IPS DF 6.9 (cell line): ENCODE results near the gene UBR4.

ENCODE experiments used
- DNase-seq: peaks from one replicate; pipeline ENCODE4 v3.0.0-alpha.2; 2013; ENCODE audit warnings: low read depth, low spot score
- H3K27ac ChIP-seq: one replicate; pipeline ENCODE4 v1.5.1; 2013; ENCODE audit warnings: low read length, control low read depth
- H3K27me3 ChIP-seq: 2 replicates; pipeline ENCODE4 v1.6.1; 2013; ENCODE audit warnings: mild to moderate bottlenecking, low read length; ENCODE audit not compliant: control insufficient read depth, insufficient read depth
- H3K36me3 ChIP-seq: 2 replicates; pipeline ENCODE4 v1.6.1; 2013; ENCODE audit warnings: low read length; ENCODE audit not compliant: control insufficient read depth, insufficient read depth
- H3K4me1 ChIP-seq: 2 replicates; pipeline ENCODE4 v1.6.1; 2013; ENCODE audit warnings: low read length; ENCODE audit not compliant: control insufficient read depth, insufficient read depth
- H3K4me3 ChIP-seq: 2 replicates; pipeline ENCODE4 v1.5.1; 2013; ENCODE audit warnings: mild to moderate bottlenecking, low read length
- H3K9me3 ChIP-seq: 2 replicates; pipeline ENCODE4 v1.6.1; 2013; ENCODE audit warnings: low read length, inconsistent platforms; ENCODE audit not compliant: control insufficient read depth, insufficient read depth
- WGBS: extraction: QIAGEN DNeasy Blood & Tissue Kit; methylation state at CpG from one replicate; pipeline ENCODE4 v1.1.7; 2013; ENCODE audit warnings: mixed read lengths, missing lambda C conversion rate; ENCODE audit not compliant: insufficient read length, insufficient coverage; 5-methylcytosine and 5-hydroxymethylcytosine counted together

UBR4 gene

DNA sequence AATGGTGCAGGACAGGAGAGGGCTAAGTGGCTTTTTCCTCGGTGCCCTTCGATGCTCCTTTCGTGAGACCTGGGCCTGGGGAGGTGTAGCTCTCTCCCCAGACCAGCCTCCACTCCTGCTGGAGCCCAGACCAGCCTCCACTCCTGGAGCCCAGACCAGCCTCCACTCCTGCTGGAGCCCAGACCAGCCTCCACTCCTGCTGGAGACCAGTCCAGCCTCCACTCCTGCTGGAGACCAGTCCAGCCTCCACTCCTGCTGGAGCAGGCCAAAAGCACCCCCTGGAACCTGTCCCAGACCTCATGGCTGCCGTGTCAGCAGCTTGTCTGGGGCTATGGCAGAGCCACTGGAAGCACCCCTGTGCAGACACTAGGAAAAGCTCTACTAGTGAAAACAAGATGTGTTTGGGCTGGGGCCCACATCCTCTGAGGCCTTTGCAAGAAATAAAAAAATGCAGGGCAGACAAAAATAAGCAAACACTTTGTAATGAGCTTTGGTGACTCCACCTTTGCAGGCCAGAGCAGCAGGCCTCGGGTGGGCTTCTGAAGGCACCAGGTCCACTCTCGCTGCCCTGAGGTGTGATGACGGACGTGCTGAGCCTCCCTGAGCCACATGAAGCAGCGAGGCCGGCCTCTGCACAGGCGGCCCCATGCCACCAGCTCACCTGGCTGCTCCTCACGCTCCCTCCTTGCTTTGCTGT lies 137.6 kb downstream of the UBR4 start:
- H3K36me3 ChIP-seq = peaks cover 43% of the 10 kb centered on the region
- H3K4me1 ChIP-seq = 0 out of 2 replicates have a peak, but pooled peaks cover 3% of the 10 kb centered on the region
- WGBS = no CpG with 5 or more reads among the region's 12 CpGs
- no peak overlapping the region for H3K4me3 ChIP-seq
- DNase-seq = no peak
- no peak overlapping the region for H3K27ac ChIP-seq
- H3K9me3 ChIP-seq = no peaks in the 10 kb centered on the region
- H3K27me3 ChIP-seq = no peaks in the 10 kb centered on the region

DNA sequence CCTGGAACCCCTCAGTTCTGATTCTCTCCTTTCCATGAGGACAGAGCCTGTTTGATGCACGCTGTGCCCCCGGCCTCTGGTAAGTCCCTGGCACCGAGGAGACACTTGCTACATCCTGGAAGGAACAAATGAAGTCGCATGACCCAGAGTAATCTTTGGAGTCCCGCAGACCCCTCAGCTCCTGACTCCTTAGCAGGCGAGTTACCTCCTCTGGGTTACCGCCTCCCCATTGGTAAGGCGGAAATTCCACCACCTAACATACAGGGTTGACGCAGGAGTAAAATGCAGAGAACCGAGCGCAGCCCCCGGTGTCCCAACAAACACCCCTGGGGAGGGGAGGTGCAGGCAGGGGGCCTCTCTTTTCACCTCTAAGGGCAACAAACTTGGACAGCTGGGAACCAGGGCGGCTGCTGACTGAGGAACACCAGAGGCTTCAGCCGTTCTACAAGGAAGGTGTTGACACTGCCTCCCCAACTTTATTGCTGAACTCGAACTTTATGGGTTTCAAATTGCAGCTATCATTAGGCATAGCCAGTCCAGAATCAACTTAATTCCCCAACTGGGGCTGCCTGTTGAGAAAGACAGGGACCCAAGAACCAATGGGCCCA lies 138.3 kb downstream of the UBR4 start:
- no CpG with 5 or more reads among the region's 15 CpGs for WGBS
- Histone ChIP-seq H3K4me1 (peaks cover 3% of the 10 kb centered on the region; the same call in 1 of the 2 replicates), H3K9me3 (no peaks in the 10 kb centered on the region), H3K27me3 (no peaks in the 10 kb centered on the region), H3K4me3 (no peak overlapping the region), H3K27ac (no peak overlapping the region), H3K36me3 (peaks cover 37% of the 10 kb centered on the region)
- DNase-seq = no peak

DNA sequence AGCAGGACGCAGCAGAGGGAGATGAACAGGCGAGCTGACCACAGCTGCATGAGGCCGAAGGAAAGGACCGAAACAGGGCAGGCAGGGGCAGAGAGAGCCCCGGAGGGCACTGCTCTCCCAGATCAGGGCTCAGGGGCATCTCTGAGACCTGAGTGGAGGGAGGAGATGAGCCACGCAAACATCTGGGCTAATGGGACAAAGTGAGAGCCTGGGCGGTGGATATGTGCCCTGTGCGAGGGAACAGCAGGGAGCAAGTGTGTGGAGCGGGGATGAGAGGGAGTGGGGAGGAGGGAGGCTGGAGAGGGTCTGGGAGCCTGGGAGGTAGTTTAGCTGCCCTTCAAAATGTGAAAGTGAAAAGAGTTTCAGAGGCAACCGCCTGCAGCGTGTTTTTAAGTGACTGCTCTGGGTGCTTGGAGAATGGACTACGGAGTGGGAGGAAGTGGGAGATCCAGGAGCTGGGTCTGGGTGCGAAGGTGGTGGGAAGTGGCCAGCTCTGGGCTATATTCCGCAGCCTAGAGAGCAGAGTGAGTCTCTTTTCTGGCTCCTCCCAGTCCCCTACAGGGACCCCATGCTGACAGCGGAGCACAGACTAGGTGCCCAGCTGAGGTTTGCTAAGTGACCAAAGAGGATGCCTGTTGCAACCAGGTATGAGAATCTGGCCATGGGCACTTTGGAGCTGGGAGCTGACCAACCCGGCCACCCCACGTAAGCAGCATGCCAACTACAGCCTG lies 139.0 kb downstream of the UBR4 start:
- Histone ChIP-seq H3K36me3 (peaks cover 30% of the 10 kb centered on the region), H3K27me3 (no peaks in the 10 kb centered on the region), H3K9me3 (no peaks in the 10 kb centered on the region), H3K4me3 (no peak overlapping the region), H3K27ac (no peak overlapping the region), H3K4me1 (peaks cover 3% of the 10 kb centered on the region; the same call in 1 of the 2 replicates)
- no CpG with 5 or more reads among the region's 17 CpGs for WGBS
- no peak for DNase-seq

DNA sequence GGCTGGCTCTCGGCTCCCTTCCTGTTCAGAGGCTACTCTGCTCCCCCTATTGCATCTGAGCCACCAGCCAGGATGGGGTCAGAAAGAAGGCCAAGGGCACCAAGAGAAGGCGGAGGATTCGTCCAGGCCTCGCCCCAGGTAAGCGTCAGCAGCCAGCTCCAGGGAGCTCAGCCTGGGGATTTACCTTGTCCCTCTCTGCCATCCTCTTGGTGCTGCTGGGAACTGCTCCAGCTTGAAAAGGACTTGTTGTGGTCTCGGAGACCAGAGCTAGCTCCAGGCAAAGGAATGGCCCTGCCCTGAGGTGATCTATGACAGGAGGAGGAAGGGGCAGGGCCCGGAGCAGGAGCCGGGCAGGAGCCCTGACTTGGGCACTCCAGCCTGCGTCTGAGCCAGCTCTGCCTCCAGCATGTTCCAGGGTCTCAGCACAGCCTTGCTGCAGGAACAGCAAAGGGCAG lies 139.8 kb downstream of the UBR4 start:
- no peaks in the 10 kb centered on the region for H3K27me3 ChIP-seq
- WGBS = no CpG with 5 or more reads among the region's 9 CpGs
- DNase-seq = no peak

DNA sequence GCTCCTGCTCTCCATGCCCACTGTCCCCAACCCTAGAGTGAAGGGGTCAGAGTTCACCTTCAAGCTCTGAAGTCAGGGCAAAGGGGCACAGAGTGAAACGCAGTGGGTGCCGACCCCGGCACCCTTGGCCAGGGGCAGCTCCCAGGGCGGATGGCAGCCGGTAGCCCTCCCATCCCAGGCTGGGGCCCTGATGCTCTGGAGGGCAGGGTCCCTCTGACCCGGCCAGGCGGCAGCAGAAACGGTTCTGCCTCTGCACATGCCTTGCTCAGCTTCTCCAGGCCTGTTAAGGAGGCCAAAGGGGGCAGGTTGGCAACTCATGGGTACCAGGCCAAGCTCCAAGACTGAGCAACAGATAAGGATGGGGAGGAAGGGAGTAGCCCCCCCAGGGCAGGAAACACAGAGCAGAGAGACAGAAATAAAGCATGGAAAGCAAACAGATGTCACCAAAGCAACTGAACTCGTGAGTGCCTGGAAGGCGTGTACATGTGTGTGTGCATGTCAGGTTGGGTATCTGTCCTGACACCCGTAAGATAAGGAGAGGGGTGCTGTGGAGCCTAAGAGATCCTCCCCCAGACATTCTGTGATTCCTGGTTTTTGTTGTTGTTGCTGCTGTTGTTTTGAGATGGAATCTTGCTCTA lies 141.3 kb downstream of the UBR4 start:
- H3K27me3 ChIP-seq = no peaks in the 10 kb centered on the region
- no peak overlapping the region for H3K4me3 ChIP-seq
- peaks cover 3% of the 10 kb centered on the region; the same call in 1 of the 2 replicates for H3K4me1 ChIP-seq
- DNase-seq = no peak
- no CpG with 5 or more reads among the region's 11 CpGs for WGBS
- no peak overlapping the region for H3K27ac ChIP-seq
- no peaks in the 10 kb centered on the region for H3K9me3 ChIP-seq
- H3K36me3 ChIP-seq = peaks cover 12% of the 10 kb centered on the region

More for the DNA sequence above, 139.8 kb downstream of the UBR4 start:
- Histone ChIP-seq H3K27ac (no peak overlapping the region), H3K4me1 (peaks cover 3% of the 10 kb centered on the region; the same call in 1 of the 2 replicates), H3K4me3 (no peak overlapping the region), H3K9me3 (no peaks in the 10 kb centered on the region), H3K36me3 (peaks cover 26% of the 10 kb centered on the region)

DNA sequence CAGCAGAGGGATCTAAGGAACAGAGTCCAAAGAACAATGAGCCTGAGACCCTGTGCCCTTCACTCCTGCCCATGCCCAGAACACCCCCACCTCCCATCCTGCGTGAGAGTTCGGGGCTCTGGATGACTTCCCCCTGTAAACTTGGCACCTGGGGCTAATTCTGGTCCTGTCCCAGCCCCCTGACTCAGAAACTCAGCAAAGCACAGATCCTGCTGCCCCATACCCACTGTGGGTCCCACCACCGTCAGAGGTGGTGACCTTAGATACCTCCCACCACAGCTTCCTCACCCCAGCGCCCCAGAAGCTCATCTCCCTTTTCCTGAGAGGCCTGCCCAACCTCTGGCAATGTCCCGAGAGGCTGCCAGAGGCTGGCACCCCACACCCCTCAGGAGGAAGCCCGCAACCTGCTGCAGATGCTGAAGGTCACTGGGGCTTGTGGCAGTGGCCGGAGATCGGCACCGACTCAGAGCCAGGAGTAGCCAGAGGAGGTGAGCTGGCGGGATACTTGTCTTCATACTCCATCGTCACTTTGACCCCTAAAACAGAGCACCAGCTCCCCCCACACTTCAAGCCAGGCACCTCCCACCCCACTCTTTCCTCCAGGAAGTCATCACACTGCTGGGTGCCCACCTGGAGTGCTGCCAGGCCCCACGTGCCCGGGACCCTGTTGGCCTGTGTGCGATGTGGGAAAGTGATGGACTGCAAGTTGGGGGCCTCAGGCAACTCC lies 142.0 kb downstream of the UBR4 start:
- Histone ChIP-seq H3K4me3 (no peak overlapping the region), H3K27ac (no peak overlapping the region), H3K27me3 (no peaks in the 10 kb centered on the region), H3K9me3 (no peaks in the 10 kb centered on the region), H3K36me3 (peaks cover 5% of the 10 kb centered on the region), H3K4me1 (peaks cover 3% of the 10 kb centered on the region; the same call in 1 of the 2 replicates)
- no peak for DNase-seq
- no CpG with 5 or more reads among the region's 14 CpGs for WGBS

DNA sequence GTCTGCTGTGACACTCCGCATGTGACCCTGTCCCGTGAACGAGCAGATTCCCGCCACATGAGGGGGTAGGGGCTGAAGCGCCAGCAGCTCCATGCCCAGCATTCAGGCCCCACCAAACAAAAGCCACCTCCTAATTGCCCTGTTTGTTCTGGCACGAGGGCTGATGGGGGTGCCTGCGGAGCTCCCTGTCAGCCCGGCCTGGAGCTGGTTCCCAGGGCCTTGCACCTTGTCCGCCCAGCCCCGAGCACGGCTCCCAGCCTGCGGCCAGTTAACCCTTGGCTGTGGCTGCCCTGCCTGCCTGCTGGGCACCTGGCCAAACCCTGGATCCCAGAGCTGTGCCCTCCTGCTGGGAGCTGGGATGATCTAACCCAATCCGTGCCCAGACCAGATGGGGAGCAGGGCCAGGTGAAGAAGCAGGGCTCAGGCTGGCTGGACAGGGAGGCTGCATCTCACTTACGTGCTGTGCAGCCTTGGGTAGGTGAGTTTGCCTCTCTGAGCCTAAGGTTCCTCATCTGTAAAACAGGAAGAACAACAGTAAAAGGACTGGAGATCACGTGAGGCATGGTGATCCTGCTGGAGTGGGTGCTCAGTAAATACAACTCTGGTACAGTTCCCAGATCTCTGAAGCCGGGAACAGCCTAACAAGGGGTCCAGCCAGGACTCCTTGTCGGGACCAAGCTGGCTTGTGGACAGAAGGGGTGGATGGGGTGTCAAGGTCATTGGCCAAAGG lies 142.7 kb downstream of the UBR4 start:
- no peaks in the 10 kb centered on the region for H3K27me3 ChIP-seq
- no CpG with 5 or more reads among the region's 17 CpGs for WGBS
- H3K9me3 ChIP-seq = no peaks in the 10 kb centered on the region
- no peak overlapping the region for H3K4me3 ChIP-seq
- H3K27ac ChIP-seq = no peak overlapping the region
- no peak for DNase-seq
- peaks cover 3% of the 10 kb centered on the region; the same call in 1 of the 2 replicates for H3K4me1 ChIP-seq
- no peaks in the 10 kb centered on the region for H3K36me3 ChIP-seq

DNA sequence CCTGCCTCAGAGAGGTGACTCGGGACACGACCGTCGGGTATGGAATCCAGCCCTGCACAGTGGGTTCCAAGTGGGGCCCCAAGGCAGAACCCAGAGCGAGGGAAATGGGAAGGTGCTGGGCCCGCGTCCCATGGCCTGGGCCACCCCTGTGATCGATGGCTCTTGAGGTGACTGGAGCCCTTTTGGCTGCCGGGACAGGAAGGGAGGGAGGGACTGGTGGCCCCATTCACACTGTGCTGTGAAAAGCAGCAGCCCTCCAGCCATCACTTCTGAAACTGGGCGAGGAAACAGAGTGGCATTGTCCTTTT lies 143.2 kb downstream of the UBR4 start:
- Histone ChIP-seq H3K4me1 (peaks cover 3% of the 10 kb centered on the region; the same call in 1 of the 2 replicates), H3K36me3 (no peaks in the 10 kb centered on the region), H3K9me3 (no peaks in the 10 kb centered on the region), H3K27ac (no peak overlapping the region), H3K4me3 (no peak overlapping the region), H3K27me3 (no peaks in the 10 kb centered on the region)
- no CpG with 5 or more reads among the region's 10 CpGs for WGBS
- DNase-seq = no peak

DNA sequence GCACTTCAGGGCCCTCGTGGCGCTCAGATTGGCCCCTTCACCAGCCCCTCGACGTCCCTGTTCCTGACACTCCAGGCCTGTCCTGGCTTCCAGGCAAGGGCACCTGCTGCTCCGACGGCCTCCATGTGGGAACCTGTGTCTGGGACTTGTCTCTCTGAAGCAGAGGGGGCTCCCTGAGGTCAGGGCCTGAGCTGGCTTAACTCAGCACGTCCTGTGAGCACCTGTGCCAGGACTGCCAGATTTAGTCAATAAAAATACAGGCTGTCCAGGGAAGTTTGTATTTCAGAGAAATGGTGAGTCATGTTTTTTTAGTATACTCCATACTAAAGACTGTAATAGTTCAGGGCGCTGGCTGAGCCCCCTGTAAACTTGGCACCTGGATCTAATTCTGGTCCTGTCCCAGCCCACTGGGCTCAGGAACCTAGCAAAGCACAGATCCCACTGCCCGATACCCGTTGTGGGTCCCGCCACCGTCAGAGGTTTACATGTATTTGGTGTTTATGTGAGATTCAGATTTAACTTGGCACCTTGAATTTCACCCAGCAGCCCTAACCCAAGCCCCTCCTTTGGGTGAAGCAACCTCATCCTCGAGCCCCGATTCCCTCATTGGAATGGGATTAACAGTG lies 143.7 kb downstream of the UBR4 start:
- Histone ChIP-seq H3K36me3 (no peaks in the 10 kb centered on the region), H3K27ac (no peak overlapping the region), H3K4me3 (no peak overlapping the region), H3K27me3 (no peaks in the 10 kb centered on the region), H3K4me1 (peaks cover 1% of the 10 kb centered on the region; the same call in 1 of the 2 replicates), H3K9me3 (no peaks in the 10 kb centered on the region)
- no CpG with 5 or more reads among the region's 14 CpGs for WGBS
- DNase-seq = no peak
